Esophagus muscularis mucosa (tissue), 3 donors: ENCODE results near the gene DMRT2.

ENCODE experiments used
- CTCF ChIP-seq, 3 experiments: fragments of 200-600 bp in 2 of 3; fragments of 450-650 bp in 1 of 3; sonication (generic) in 2 of 3; IDR thresholded peaks; one replicate each; pipeline ENCODE4 v1.5.1; 2017 to 2019; ENCODE audit warnings: antibody characterized with exemption in 3 of 3, mild to moderate bottlenecking in 2 of 3, moderate library complexity in 1 of 3
- POLR2A ChIP-seq: fragments of 450-650 bp; IDR thresholded peaks from one replicate; pipeline ENCODE4 v1.6.1; 2017; ENCODE audit warnings: antibody characterized with exemption, moderate library complexity, mild to moderate bottlenecking, low read depth

- no peak for TF ChIP-seq CTCF (IDR thresholded peaks at IDR 0.05)
- no peak for TF ChIP-seq POLR2A
Measured at GRCh38 chr9:1058826-1059487, 8.8 kb downstream of the DMRT2 start.
